CD14-positive monocyte (primary cell): ENCODE results near the gene SALL2. TPM values are rescaled to one million over a fixed set of nuclear protein-coding genes. Genes with fewer than 3 reads are reported as not detected.

Experiments
- DNase-seq, 3 donors: peaks; one replicate each; pipeline ENCODE4 v3.0.0-alpha.2; 2011 to 2022
- H2AFZ ChIP-seq: 2 replicates; pipeline ENCODE4 v1.6.0; 2012; ENCODE audit warnings: mild to moderate bottlenecking, low read depth, low read length, inconsistent platforms; ENCODE audit not compliant: insufficient read depth, poor library complexity, severe bottlenecking
- H3K27ac ChIP-seq, 2 donors: 1 replicate in 1 of 2; 2 replicates in 1 of 2; pipeline ENCODE4 v1.5.1; 2012 to 2013; ENCODE audit warnings: low read length in 2 of 2, control low read depth in 1 of 2, inconsistent platforms in 1 of 2, low read depth in 1 of 2, mild to moderate bottlenecking in 1 of 2
- H3K27me3 ChIP-seq, 2 donors: one replicate each; pipeline versions ENCODE4 v1.6.0 to v1.6.1; 2011 to 2013; ENCODE audit warnings: low read length in 2 of 2; ENCODE audit not compliant: control insufficient read depth in 2 of 2, insufficient read depth in 2 of 2
- H3K36me3 ChIP-seq, 2 donors: replicated peaks in 1 of 2; 1 replicate in 1 of 2; 2 replicates in 1 of 2; pipeline versions ENCODE4 v1.5.1 to v1.6.1; 2012 to 2013; ENCODE audit warnings: low read length in 2 of 2, control low read depth in 1 of 2, inconsistent platforms in 1 of 2, mild to moderate bottlenecking in 1 of 2; ENCODE audit not compliant: insufficient read depth in 2 of 2, control insufficient read depth in 1 of 2
- H3K4me1 ChIP-seq, 2 donors: 1 replicate in 1 of 2; 2 replicates in 1 of 2; pipeline versions ENCODE4 v1.5.1 to v1.6.1; 2012 to 2013; ENCODE audit warnings: low read length in 2 of 2, control low read depth in 1 of 2, inconsistent platforms in 1 of 2, mild to moderate bottlenecking in 1 of 2, moderate library complexity in 1 of 2; ENCODE audit not compliant: insufficient read depth in 2 of 2, control insufficient read depth in 1 of 2
- H3K4me2 ChIP-seq: replicated peaks from 2 replicates; pipeline ENCODE3; 2012; ENCODE audit warnings: low read length, moderate library complexity, mild to moderate bottlenecking; ENCODE audit not compliant: poor library complexity, severe bottlenecking; ENCODE audit errors: extremely low read depth
- H3K4me3 ChIP-seq, 3 experiments: fragments of 200-600 bp in 1 of 3; sonication (generic) in 1 of 3; replicated peaks in 1 of 3; 1 replicate in 2 of 3; 2 replicates in 1 of 3; pipeline ENCODE4 v1.5.1; 2011 to 2013; ENCODE audit warnings: low read length in 3 of 3, mild to moderate bottlenecking in 3 of 3, control low read depth in 2 of 3, low read depth in 2 of 3, inconsistent platforms in 1 of 3, moderate library complexity in 1 of 3
- H3K79me2 ChIP-seq: 2 replicates; pipeline ENCODE4 v1.6.0; 2012; ENCODE audit warnings: mild to moderate bottlenecking, control low read depth, inconsistent platforms, low read length, moderate library complexity; ENCODE audit not compliant: insufficient read depth
- H3K9ac ChIP-seq: 2 replicates; pipeline ENCODE4 v1.6.0; 2017; ENCODE audit warnings: low read length, mild to moderate bottlenecking; ENCODE audit not compliant: insufficient read depth, poor library complexity, severe bottlenecking
- H3K9me3 ChIP-seq, 2 donors: replicated peaks in 1 of 2; 1 replicate in 1 of 2; 2 replicates in 1 of 2; pipeline versions ENCODE4 v1.5.1 to v1.6.1; 2012 to 2013; ENCODE audit warnings: low read length in 2 of 2, control low read depth in 1 of 2; ENCODE audit not compliant: control insufficient read depth in 1 of 2, insufficient read depth in 1 of 2
- H4K20me1 ChIP-seq: 2 replicates; pipeline ENCODE4 v1.6.0; 2012; ENCODE audit warnings: mild to moderate bottlenecking, low read length, control low read depth, moderate library complexity; ENCODE audit not compliant: insufficient read depth
- H3K27ac Mint-ChIP-seq, 7 donors: one replicate each; pipeline ENCODE4 v1.8.0; 2020; ENCODE audit warnings: mild to moderate bottlenecking in 7 of 7, mixed read lengths in 7 of 7, moderate library complexity in 6 of 7, inconsistent platforms in 2 of 7
- H3K27me3 Mint-ChIP-seq, 3 donors: one replicate each; pipeline ENCODE4 v1.8.0; 2021 to 2022; ENCODE audit warnings: low read depth in 3 of 3, mild to moderate bottlenecking in 3 of 3, mixed read lengths in 3 of 3, moderate library complexity in 3 of 3, inconsistent platforms in 1 of 3
- H3K36me3 Mint-ChIP-seq, 2 donors: one replicate each; pipeline ENCODE4 v1.8.0; 2020; ENCODE audit warnings: mixed read lengths in 2 of 2, inconsistent platforms in 1 of 2, mild to moderate bottlenecking in 1 of 2
- H3K4me1 Mint-ChIP-seq: one replicate; pipeline ENCODE4 v1.8.0; 2020; ENCODE audit warnings: mild to moderate bottlenecking, mixed read lengths
- H3K4me3 Mint-ChIP-seq, 2 donors: one replicate each; pipeline ENCODE4 v1.8.0; 2020; ENCODE audit warnings: mild to moderate bottlenecking in 2 of 2, mixed read lengths in 2 of 2, moderate library complexity in 1 of 2
- H3K9me3 Mint-ChIP-seq, 7 donors: one replicate each; pipeline ENCODE4 v1.8.0; 2020 to 2022; ENCODE audit warnings: mixed read lengths in 7 of 7, mild to moderate bottlenecking in 6 of 7, moderate library complexity in 6 of 7, inconsistent platforms in 2 of 7
- CTCF ChIP-seq: fragments of 200-600 bp; IDR thresholded peaks from one replicate; pipeline ENCODE4 v1.8.0; 2022; ENCODE audit warnings: antibody characterized with exemption, mild to moderate bottlenecking
- WGBS: methylation state at CpG from one replicate; pipeline ENCODE4 v1.1.5; 2013; ENCODE audit warnings: missing lambda C conversion rate; ENCODE audit not compliant: insufficient coverage; 5-methylcytosine and 5-hydroxymethylcytosine counted together
- intact Hi-C, 2 donors: fragments of 100-400 bp; cut with micrococcal nuclease; formaldehyde crosslinking; loops; one replicate each; pipeline versions ENCODE4 v1.15.0 to v1.15.1; 2023
- polyA plus RNA-seq, 3 donors: library from polyadenylated mRNA; depleted of rRNA in 1 of 3; unstranded in 2 of 3; stranded (reverse) in 1 of 3; fragments of 300-500 nt in 2 of 3; fragments of >200 nt in 1 of 3; fragmentation: Illumina TruSeq in 2 of 3; gene quantifications; 1 replicate in 2 of 3; 2 replicates in 1 of 3; pipeline ENCODE4 v1.2.3, GENCODE V29; 2012 to 2021

The SALL2 gene
- polyA plus RNA-seq, 3 donors: not detected

- no peak overlapping the region for H3K27ac Mint-ChIP-seq
- H3K9me3 Mint-ChIP-seq: peaks cover 0 to 4% (median 3%) of the 10 kb centered on the region in 7 donors
- no peak overlapping the region for H3K4me3 Mint-ChIP-seq
- H3K79me2 ChIP-seq: no peaks in the 10 kb centered on the region
- H4K20me1 ChIP-seq: no peaks in the 10 kb centered on the region
- H3K9me3 ChIP-seq: no peaks in the 10 kb centered on the region
- H3K27me3 ChIP-seq: no peaks in the 10 kb centered on the region
- no peaks in the 10 kb centered on the region for H3K4me1 Mint-ChIP-seq
- no peak for DNase-seq
- no peaks in the 10 kb centered on the region for H3K36me3 ChIP-seq
- H3K9ac ChIP-seq: no peak overlapping the region
- no peak overlapping the region for H3K4me3 ChIP-seq
- H2AFZ ChIP-seq: no peak overlapping the region
- H3K36me3 Mint-ChIP-seq: no peaks in the 10 kb centered on the region
- H3K27me3 Mint-ChIP-seq: peaks cover 6 to 15% (median 6%) of the 10 kb centered on the region in 3 donors
- no peak overlapping the region for H3K4me2 ChIP-seq
- TF ChIP-seq CTCF: no peak
- H3K4me1 ChIP-seq: no peaks in the 10 kb centered on the region
- intact Hi-C loops: no loop called here
- no peak overlapping the region for H3K27ac ChIP-seq
These were observed 46.5 kb upstream of the SALL2 start for GRCh38 chr14:21572604-21573003.

GRCh38 chr14:21558703-21559170 lies 32.6 kb upstream of the SALL2 start:
- Histone ChIP-seq H4K20me1 (no peaks in the 10 kb centered on the region), H3K79me2 (no peaks in the 10 kb centered on the region), H3K27me3 (no peaks in the 10 kb centered on the region), H3K27ac (no peak overlapping the region), H3K4me3 (no peak overlapping the region), H3K9me3 (no peaks in the 10 kb centered on the region), H3K4me2 (no peak overlapping the region), H3K4me1 (peaks cover 5% of the 10 kb centered on the region in 2 donors), H3K36me3 (no peaks in the 10 kb centered on the region), H3K9ac (no peak overlapping the region), H2AFZ (no peak overlapping the region)
- Mint-ChIP-seq H3K36me3 (no peaks in the 10 kb centered on the region), H3K4me1 (peaks cover 5% of the 10 kb centered on the region), H3K4me3 (no peak overlapping the region), H3K9me3 (peaks cover 0 to 4% (median 0%) of the 10 kb centered on the region in 7 donors), H3K27ac (no peak overlapping the region), H3K27me3 (peaks cover 0 to 9% (median 1%) of the 10 kb centered on the region in 3 donors)
- intact Hi-C loops: loop anchor here in 1 of 2 donors (5.0 kb wide), 1 partner anchor 61 kb away; no protein-coding TSS in a partner anchor
- 97% methylated on average over 8 of the region's 8 CpGs for WGBS
- no peak for TF ChIP-seq CTCF
- DNase-seq: no peak
